HFFc6 (cell line): ENCODE results near the gene MATN3. TPM values are rescaled to one million over a fixed set of nuclear protein-coding genes. Genes with fewer than 3 reads are reported as not detected.
A peak's percentile ranks its signal among the peaks of the same experiment; 100 is the strongest.

Source experiments
- DNase-seq: peaks from one replicate; pipeline ENCODE4 v3.0.0-alpha.2; 2018
- H3K27ac Mint-ChIP-seq: 2 replicates; pipeline ENCODE4 v1.8.0; 2020; ENCODE audit warnings: mild to moderate bottlenecking, mixed read lengths
- H3K27me3 Mint-ChIP-seq: 2 replicates; pipeline ENCODE4 v1.8.0; 2021; ENCODE audit warnings: mild to moderate bottlenecking, moderate library complexity, mixed read lengths; ENCODE audit not compliant: insufficient read depth
- H3K36me3 Mint-ChIP-seq: 2 replicates; pipeline ENCODE4 v1.8.0; 2021; ENCODE audit warnings: low read depth, mixed read lengths
- H3K4me1 Mint-ChIP-seq: 2 replicates; pipeline ENCODE4 v1.8.0; 2020; ENCODE audit warnings: low read depth, mixed read lengths
- H3K4me3 Mint-ChIP-seq: 2 replicates; pipeline ENCODE4 v1.8.0; 2020; ENCODE audit warnings: mild to moderate bottlenecking, moderate library complexity, mixed read lengths
- H3K9me3 Mint-ChIP-seq: 2 replicates; pipeline ENCODE4 v1.8.0; 2020; ENCODE audit warnings: mild to moderate bottlenecking, mixed read lengths
- total RNA-seq, 6 experiments: library from RNA; stranded (reverse); fragmentation: NEBNext Ultra II Directional; extraction: Animal tissue kit (Norgen Biotek cat#: 25700); gene quantifications; 2 replicates in 1 of 6; 3 replicates in 5 of 6; pipeline ENCODE4 v1.2.3, GENCODE V29; 2021
- TF ChIP-seq, protein P1 (sequence below): fragments of 200-600 bp; sonication (generic); IDR thresholded peaks from 2 replicates; pipeline ENCODE4 v1.5.0; 2021; ENCODE audit warnings: antibody characterized with exemption, mild to moderate bottlenecking

MATN3 gene
- total RNA-seq, 6 experiments from 2014 or later = 0.69 to 1.5 (median 1.2) TPM

DNA sequence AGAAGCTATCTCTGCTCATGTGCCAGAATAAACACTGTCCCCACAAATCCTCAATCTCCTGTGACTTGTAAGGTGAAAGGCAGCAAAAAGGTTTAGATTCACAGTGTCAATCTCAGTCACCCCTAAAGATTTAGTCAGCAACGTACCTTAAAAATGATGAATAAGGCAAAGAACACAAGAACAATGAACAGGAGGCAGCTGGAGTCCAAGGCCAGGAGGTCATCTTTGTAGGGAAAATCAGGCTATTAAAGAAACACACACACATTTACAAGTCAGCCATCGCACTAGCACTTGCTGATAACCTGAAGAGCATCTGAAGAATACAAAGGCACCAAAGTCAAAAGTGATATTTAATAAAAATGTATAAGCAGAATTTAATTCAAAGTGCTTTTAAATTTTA, 22.4 kb upstream of the MATN3 start:
- peaks cover 17% of the 10 kb centered on the region for H3K4me1 Mint-ChIP-seq
- peaks cover 78% of the 10 kb centered on the region for H3K36me3 Mint-ChIP-seq
- TF ChIP-seq, protein P1, sequence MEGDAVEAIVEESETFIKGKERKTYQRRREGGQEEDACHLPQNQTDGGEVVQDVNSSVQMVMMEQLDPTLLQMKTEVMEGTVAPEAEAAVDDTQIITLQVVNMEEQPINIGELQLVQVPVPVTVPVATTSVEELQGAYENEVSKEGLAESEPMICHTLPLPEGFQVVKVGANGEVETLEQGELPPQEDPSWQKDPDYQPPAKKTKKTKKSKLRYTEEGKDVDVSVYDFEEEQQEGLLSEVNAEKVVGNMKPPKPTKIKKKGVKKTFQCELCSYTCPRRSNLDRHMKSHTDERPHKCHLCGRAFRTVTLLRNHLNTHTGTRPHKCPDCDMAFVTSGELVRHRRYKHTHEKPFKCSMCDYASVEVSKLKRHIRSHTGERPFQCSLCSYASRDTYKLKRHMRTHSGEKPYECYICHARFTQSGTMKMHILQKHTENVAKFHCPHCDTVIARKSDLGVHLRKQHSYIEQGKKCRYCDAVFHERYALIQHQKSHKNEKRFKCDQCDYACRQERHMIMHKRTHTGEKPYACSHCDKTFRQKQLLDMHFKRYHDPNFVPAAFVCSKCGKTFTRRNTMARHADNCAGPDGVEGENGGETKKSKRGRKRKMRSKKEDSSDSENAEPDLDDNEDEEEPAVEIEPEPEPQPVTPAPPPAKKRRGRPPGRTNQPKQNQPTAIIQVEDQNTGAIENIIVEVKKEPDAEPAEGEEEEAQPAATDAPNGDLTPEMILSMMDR = no peak
- no peaks in the 10 kb centered on the region; the same call in 1 of the 2 replicates for H3K9me3 Mint-ChIP-seq
- no peak overlapping the region for H3K4me3 Mint-ChIP-seq
- peaks cover 3% of the 10 kb centered on the region for H3K27me3 Mint-ChIP-seq
- H3K27ac Mint-ChIP-seq = no peak overlapping the region
- no peak for DNase-seq

DNA sequence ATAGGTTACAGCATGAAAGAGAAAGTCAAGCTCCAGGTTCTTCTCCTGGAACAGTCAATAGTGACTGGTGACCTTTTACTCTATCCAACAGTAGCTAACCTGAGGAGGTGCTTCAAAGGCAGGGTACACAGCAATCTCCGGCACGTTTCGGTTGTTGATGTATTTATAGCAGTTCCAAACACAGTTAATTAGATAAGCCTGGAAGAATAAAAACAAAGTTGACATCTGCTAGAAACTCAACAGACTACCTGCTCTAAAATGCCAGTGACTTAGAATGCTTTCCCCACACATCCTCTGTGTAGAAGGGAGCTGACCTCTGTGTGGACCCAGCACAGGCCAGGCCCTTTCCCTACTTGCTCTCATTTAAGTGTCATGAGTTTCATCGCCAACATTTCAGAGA, 21.8 kb upstream of the MATN3 start:
- no peak overlapping the region for H3K27ac Mint-ChIP-seq
- H3K4me3 Mint-ChIP-seq = no peak overlapping the region
- H3K9me3 Mint-ChIP-seq = no peaks in the 10 kb centered on the region; the same call in 1 of the 2 replicates
- DNase-seq = no peak
- peaks cover 20% of the 10 kb centered on the region for H3K4me1 Mint-ChIP-seq
- TF ChIP-seq, protein P1 = no peak
- peaks cover 3% of the 10 kb centered on the region for H3K27me3 Mint-ChIP-seq
- H3K36me3 Mint-ChIP-seq = peaks cover 84% of the 10 kb centered on the region

DNA sequence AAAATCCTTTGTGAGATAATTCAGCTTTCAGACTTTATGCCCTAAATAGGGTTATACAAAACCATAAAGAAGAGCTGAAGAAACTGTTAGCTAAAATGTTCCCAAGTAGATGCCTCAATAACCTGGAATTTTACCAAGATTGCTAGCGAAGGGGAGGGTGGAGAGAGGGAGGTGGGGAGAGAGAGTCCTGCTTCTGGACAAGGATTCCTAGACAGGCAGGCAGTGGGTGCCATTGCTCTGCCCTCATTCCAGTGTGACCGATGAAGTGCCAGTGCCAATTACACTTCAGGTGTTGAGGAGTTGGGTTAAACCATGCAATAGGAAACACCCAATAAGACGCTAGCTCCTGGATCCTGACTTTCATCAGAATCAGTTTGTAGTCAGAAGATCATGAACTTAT, 20.9 kb upstream of the MATN3 start:
- Mint-ChIP-seq H3K4me3 (no peak overlapping the region), H3K27me3 (peaks cover 3% of the 10 kb centered on the region), H3K27ac (no peak overlapping the region), H3K36me3 (peaks cover 89% of the 10 kb centered on the region), H3K9me3 (no peaks in the 10 kb centered on the region; the same call in 1 of the 2 replicates), H3K4me1 (peaks cover 29% of the 10 kb centered on the region)
- TF ChIP-seq, protein P1 = no peak
- DNase-seq = no peak

DNA sequence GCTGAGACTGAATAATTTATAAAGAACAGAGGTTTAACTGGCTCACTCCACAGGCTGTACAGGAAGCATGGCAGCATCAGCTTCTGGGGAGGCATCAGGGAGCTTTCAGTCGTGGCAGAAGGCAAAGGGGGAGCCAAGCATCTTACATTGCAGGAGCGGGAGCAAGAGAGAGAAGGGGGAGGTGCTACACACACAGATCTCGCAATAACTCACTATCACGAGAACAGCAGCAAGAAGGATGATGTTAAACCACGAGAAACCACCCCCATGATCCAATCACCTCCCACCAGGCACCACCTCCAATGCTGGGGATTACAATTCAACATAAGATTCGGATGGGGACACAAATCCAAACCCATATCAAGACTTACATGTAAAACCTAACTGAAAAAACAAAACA, 17.8 kb upstream of the MATN3 start:
- no peak overlapping the region for H3K27ac Mint-ChIP-seq
- H3K9me3 Mint-ChIP-seq = no peaks in the 10 kb centered on the region; the same call in 1 of the 2 replicates
- DNase-seq = no peak
- TF ChIP-seq, protein P1 = no peak
- H3K27me3 Mint-ChIP-seq = no peaks in the 10 kb centered on the region
- peaks cover 31% of the 10 kb centered on the region for H3K4me1 Mint-ChIP-seq
- H3K36me3 Mint-ChIP-seq = peaks cover 73% of the 10 kb centered on the region
- no peak overlapping the region for H3K4me3 Mint-ChIP-seq

DNA sequence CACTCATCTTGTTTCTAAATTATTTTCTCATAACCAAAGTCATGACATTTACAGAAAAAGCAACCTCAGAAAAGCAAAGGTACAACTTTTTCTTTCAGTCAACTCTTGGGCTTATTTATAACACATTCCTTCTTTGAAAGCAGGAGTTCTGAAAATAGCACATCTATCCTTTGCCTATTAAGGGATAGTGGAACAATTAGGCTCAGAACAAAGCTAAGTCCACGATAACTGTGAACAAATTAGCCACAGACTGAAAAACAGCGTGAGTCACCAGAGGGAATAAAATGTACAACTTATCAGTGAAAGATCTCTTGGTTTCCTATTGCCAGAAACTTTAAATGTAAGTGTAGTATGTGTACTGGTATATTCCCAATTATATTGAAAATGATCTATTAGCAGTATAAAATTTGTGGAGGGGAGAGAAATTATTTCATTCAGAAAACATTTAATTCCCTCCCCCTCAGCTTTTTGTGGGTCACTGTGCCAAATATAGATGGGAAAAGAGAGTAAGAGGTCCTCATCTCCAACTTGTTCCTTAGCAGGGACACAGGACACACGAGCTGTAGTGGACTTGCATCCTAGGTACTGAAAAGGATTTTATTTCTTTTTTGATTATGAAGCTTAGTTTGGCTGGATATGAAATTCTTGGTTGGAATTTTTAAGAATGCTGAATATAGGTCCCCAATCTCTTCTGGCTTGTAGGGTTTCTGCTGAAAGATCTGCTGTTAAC, 15.4 kb upstream of the MATN3 start:
- no peaks in the 10 kb centered on the region for H3K27me3 Mint-ChIP-seq

More for the DNA sequence above, 15.4 kb upstream of the MATN3 start:
- no peak for DNase-seq
- TF ChIP-seq, protein P1 = no peak
- Mint-ChIP-seq H3K4me3 (no peak overlapping the region), H3K4me1 (peaks cover 44% of the 10 kb centered on the region), H3K9me3 (peaks cover under 1% of the 10 kb centered on the region; the same call in 1 of the 2 replicates), H3K36me3 (peaks cover 73% of the 10 kb centered on the region), H3K27ac (peak overlapping the region; percentile 61)
